Activated naive CD4-positive, alpha-beta T cell treated with anti-CD3 and anti-CD28 coated beads, Interleukin-2, amount 50 U/mL, for 72 hours (primary cell): ENCODE results near the gene WNT3. TPM values are rescaled to one million over a fixed set of nuclear protein-coding genes. Genes with fewer than 3 reads are reported as not detected.
"Not testable (repeated sequence)": the region's sequence is repeated elsewhere in the genome, so short reads cannot be mapped to it uniquely, and the experiment has no call there.

Experiments used
- ATAC-seq, 2 donors: fragments of 150-1000 bp; cut with Tn5 transposase; 2 replicates each; pipeline ENCODE4 v1.10.0; 2021; ENCODE audit warnings: mild to moderate bottlenecking in 2 of 2, moderate library complexity in 2 of 2
- DNase-seq, 2 donors: peaks; one replicate each; pipeline ENCODE4 v3.0.0; 2021 to 2022; ENCODE audit warnings: low spot score in 2 of 2
- H3K27ac Mint-ChIP-seq, 2 donors: one replicate each; pipeline ENCODE4 v1.8.0; 2022; ENCODE audit warnings: mild to moderate bottlenecking in 2 of 2, mixed read lengths in 2 of 2
- H3K36me3 Mint-ChIP-seq, 2 donors: one replicate each; pipeline ENCODE4 v1.8.0; 2022; ENCODE audit warnings: mixed read lengths in 2 of 2
- H3K9me3 Mint-ChIP-seq, 2 donors: one replicate each; pipeline ENCODE4 v1.8.0; 2022; ENCODE audit warnings: mixed read lengths in 2 of 2
- total RNA-seq, 2 donors: library from RNA; stranded (reverse); gene quantifications; one replicate each; pipeline ENCODE4 v1.2.3, GENCODE V29; 2022

Gene WNT3
- total RNA-seq, 2 donors from 2014 or later = 0.16 TPM; not detected in 1

DNA sequence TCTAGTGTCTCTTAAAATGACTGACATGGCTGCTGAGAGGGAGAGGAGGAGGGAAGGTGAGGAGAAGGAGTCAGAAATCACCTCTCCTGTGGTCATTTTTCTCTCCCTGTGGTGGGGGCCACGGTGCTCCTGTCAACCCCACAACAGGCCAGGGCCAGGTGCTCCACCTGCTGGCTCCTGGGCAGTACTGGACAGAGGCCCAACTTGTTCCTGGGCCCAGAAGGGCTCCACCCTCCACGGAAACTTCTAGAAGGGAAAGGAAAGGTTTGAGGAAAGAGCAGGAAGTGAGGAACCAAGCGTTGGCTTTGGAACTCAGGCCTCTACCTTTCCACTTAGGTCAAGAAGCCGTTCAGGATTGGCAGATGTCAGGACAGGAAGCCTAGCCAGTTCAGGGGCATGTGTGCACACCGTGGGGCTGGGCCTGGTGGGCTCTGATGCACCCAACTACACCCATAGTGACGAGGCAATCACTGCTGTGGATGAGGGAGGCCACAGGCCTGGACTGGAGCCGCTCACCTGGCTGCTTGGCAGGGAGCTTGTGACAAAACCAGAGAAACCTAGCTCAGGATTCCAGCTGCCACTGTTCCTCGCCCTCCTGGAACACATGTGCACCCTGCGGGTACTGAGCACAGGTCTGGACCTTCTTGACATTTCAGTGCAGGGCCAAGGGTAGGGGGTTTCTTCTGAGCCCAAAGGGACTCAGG is 36.1 kb downstream of the WNT3 start:
- ATAC-seq (peak; percentile 68 to 80), DNase-seq (no peak)
- H3K9me3 Mint-ChIP-seq = no peaks in the 10 kb centered on the region
- H3K36me3 Mint-ChIP-seq = no peaks in the 10 kb centered on the region
- H3K27ac Mint-ChIP-seq = no peak overlapping the region

DNA sequence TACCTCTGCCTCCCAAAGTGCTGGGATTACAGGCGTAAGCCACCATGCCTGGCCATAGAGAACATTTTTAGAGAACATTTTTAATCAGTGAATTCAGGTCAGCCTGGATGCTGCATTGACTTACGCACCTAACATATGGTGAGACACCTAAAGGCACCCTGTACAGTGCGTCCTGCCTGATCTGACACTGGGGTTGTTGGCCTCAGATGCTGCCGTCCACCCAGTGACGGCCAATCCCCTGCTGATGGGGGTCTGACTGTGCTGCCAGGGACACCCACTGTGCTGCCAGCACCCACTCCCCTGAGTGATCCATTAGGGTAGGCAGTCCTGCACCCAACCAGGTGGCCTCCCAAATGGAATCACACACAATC is 38.5 kb downstream of the WNT3 start:
- no peak for ATAC-seq
- H3K9me3 Mint-ChIP-seq = no peaks in the 10 kb centered on the region
- no peak overlapping the region for H3K27ac Mint-ChIP-seq
- H3K36me3 Mint-ChIP-seq = no peaks in the 10 kb centered on the region
- DNase-seq = no peak

DNA sequence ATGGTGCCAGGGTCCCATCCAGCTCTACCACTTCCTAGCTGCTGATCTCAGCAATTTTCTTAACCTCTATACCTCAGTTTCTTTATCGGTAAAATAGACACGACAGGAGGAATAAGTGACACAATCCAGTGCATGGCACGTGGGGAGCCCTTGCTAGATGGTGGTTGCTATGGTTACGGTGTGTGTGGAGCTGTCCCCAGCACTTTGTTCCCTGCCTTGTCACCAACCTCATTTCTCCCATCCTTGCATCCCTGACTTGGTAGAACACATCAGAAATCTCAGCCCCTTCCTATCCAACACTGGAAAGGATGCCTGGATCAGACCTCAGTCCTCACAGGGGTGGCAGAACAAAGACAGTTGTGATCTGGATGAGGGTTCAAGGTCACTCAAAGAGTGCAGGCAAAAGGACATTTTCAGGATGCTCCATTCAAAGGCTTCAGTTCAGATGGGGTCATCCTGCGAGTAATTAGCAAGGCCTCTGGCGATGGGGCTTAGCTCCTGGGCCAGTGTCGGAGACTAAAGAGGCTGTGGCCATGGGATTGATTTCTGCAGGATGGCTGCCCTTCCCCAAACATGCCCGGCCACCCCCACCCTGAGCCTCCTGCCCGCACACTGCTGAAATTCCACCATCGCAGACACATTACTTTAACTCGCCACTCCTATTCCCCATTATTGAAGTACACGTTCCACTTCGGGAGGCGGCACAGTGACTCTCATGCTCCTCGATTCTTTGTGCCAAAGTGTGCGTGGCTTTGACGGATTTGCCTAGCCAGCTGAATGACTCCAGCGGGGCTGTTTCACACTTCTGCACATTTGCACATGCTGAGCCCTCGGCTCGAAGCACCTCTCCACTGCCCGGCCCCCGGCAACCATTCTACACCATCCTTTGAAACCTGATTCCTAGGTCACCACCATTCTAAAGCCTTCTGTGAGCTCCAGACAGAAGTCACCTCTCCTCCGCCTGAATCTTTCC is 40.3 kb downstream of the WNT3 start:
- DNase-seq (no peak), ATAC-seq (no peak)
- Mint-ChIP-seq H3K27ac (no peak overlapping the region), H3K36me3 (no peaks in the 10 kb centered on the region), H3K9me3 (no peaks in the 10 kb centered on the region)

DNA sequence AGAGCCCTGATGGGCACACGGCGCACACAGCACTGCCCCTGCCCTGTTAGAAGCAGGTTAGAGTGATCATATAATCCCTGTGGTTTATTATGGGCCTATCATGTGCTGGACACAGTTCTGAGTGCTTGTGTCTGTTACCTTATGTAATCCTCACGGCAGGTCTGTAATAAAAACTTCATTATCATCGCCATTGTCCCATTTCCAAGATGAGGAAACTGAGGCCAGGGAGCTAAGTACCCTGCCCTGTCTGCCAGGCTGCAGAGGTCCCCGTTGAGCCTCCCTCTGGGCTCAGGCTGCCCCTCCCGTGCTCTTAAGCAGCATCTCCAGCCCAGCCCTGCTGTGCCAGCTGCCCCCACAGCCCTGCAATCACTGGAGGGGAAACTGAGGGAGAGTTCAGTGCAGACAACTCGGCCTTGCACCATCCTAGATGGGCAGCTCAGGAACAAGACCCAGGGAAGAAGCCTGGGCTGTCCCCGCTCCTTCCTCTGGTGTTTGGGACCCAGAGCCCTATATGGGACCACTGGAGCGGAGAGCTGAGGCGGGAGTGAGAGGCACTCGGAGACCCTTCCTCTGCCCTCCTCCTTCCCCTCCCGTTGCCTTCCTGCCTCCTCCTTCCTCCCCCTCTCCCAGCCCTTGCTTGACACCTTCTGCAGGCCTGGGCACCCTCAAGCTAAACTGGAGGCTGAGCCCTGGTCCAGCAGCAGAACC is 42.0 kb downstream of the WNT3 start:
- ATAC-seq (no peak), DNase-seq (no peak)
- no peaks in the 10 kb centered on the region for H3K9me3 Mint-ChIP-seq
- H3K36me3 Mint-ChIP-seq = no peaks in the 10 kb centered on the region
- H3K27ac Mint-ChIP-seq = no peak overlapping the region

DNA sequence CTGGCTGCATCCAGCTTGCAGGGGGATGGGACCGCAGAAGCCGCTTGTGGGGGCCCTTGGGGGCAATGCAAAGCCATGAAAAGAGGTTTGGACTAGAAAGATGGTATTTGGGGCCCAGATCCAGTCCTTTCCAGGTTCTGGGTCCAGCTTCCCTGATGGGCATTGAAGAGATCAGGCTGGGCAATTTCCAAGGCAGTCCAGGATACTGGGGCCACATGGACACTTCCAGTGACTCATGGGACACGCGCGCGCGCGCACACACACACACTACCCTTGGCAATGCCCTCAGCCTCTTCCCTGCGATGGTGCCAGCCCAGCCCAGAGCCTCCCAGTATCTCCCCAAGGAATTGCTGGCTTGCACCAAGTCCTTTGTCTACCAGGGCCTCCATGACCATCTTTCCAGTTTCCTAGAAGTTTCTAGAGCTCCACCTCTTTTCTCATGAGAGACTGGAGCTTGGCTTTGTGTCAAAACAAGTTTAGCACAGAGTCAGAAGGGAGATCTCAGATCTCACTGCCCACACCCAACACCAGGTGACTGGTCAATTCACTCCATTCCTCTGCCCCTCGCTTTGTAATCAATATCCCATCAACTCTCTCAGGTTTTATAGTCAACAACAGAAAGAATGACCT is 44.3 kb downstream of the WNT3 start:
- ATAC-seq (no peak), DNase-seq (no peak)
- no peaks in the 10 kb centered on the region for H3K36me3 Mint-ChIP-seq
- H3K9me3 Mint-ChIP-seq = no peaks in the 10 kb centered on the region
- H3K27ac Mint-ChIP-seq = no peak overlapping the region

DNA sequence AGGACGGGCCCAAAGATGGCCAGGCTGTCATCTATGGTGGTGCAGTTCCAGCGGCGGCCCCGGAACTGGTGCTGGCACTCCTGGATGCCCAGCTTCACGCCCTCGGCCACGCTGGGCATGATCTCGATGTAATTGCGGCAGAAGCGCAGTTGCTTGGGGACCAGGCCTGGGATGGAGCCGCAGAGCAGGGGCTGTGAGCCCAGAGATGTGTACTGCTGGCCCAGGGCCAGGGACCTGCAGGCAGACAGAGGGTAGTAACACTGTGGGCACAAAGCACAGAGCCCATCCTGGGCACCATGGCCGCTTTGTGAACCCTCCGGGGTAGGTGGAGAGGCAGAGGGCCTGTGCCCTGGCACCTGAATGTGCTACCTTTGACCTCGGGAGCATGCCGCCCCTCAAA is 44.8 kb downstream of the WNT3 start:
- DNase-seq = no peak
- H3K27ac Mint-ChIP-seq = no peak overlapping the region
- H3K9me3 Mint-ChIP-seq = no peaks in the 10 kb centered on the region
- no peak for ATAC-seq
- no peaks in the 10 kb centered on the region for H3K36me3 Mint-ChIP-seq

DNA sequence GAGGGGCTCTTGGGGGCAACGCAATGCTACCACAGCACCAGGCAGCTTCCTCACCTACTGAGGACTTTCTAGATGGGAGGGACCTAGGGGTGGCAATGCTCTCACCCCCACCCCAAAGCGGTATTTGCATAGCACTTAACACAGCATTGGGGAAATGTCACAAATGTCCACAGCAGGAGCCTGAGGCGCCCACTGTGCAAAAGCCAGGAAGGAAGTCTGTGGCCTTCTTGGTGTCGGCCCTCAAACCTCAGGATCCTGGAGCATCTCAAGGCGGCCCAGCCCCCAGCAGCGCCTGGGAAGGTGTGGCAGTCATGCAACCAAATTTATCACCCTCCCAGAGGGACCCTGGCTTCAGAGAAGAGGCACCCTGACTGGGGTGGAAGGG is 45.3 kb downstream of the WNT3 start:
- H3K9me3 Mint-ChIP-seq = no peaks in the 10 kb centered on the region
- ATAC-seq = no peak
- DNase-seq = no peak
- no peaks in the 10 kb centered on the region for H3K36me3 Mint-ChIP-seq
- H3K27ac Mint-ChIP-seq = no peak overlapping the region

DNA sequence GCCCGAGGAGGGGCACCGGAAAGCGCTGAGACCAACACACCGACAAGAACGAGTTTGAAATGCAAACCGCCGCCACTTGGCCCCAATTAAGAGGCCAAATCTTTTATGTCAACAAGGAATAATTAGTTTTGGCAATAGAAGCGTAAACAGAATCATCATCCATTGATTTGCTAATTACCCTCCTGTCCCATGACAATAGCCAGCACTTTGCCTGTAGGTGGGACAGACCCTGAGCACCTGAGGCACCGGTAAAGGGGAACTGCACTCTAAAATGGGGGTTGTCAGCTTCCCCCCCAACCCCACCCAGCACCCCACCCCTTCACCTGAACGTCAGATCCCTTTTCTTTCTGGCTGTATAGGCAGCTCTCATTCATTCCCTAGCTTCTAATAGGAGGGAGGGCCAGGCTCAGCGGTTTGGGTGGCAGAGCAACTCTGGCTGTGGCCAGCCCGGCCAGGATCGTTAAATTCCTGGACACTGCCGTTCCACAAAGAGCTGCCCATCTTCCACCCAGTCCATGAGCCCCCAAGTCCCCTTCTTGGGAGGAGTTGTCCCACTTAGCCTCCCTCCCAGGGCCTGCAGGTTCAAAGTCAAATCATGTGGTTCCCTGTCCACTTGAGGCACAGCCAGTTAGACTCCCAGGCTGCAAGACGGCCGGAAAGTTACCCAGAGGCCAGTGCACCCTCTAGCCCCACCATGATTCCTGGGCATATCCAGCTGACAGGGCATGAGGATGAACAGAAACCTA is 45.8 kb downstream of the WNT3 start:
- no peak for DNase-seq
- H3K36me3 Mint-ChIP-seq = no peaks in the 10 kb centered on the region
- no peaks in the 10 kb centered on the region for H3K9me3 Mint-ChIP-seq
- no peak for ATAC-seq
- no peak overlapping the region for H3K27ac Mint-ChIP-seq

DNA sequence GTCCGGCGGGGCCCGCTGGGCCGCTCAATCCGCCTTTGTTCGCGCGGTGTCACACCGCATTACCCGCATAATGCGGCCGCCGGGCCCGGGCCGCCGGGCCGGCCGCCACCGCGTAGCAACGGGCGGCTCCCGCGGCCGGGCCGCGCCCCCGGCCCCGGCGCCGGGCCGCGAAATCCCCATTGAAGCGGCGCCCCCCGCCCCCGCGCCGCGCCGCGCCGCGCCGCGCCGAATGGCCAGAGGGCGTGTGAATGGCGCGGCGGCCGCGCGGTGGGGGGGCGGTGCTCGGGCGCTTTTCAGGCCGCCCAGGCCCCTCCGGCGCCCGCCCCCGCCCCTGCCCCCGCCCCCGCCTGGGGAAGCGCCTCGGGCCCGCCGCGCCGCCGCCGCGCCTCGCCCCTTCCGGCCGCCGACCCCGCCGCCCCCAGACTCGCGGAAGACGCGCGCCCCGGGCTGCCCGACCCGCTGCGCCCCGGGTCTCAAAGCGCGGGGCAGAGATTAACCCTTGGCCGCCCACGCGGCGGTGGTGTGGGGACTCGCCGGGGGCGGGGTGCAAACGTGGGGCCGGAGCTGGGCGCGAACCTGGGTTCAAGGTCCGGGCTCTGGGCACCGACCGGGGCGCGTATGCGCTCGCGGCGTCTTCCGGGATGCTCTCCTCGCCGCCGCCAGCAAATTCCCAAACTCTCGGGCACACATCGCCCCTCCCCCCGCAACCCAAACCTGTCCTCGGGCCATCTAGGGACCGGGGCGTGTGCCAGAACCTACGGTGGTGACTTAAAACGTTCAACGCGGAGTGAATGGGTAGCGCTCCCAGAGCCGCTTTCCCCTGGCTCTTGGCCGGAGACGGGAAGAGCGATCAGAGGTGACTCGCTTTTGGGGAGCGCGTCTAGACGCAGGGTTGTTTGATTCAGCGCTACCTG is 46.7 kb downstream of the WNT3 start:
- no peaks in the 10 kb centered on the region for H3K36me3 Mint-ChIP-seq
- peak; percentile 8 to 34 for ATAC-seq
- no peak overlapping the region for H3K27ac Mint-ChIP-seq
- DNase-seq = no peak
- H3K9me3 Mint-ChIP-seq = no peaks in the 10 kb centered on the region

DNA sequence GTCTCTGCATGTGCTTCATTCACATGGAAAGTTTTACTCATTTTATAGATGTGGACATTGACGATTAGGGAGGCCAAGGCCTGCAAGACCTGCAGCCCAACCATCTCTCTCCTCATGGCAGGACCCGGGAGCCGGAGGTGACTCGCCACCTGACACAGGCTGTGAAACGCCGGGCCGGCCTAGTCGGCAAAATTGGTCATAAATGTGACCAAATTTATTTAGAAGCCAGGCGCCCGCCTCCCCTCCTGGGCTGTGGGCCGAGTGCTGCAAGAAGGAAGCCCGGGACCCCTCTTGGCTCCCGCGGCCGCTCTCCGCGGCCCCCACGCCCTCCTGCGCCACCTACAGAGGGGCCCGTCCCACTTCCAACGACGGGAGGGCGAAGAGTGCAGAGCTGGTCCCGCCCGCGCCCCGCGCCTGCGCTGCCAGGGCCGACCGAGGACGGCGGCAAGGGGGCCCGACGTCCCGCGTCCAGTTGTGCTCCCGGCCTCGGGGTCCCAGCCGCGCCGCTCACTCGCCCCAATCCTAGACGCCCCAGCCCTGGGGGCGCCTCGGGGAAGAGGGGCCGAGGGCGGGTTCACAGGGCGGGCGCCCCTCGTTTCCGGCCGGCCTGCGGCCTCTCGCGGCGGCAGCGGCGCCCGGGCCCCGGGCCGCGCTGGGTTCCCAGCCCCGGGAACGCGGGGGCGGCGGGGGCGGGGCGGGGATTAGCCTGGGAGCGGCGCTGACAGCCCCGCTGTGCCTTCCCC is 47.5 kb downstream of the WNT3 start:
- no peaks in the 10 kb centered on the region for H3K36me3 Mint-ChIP-seq
- DNase-seq (no peak), ATAC-seq (peak; percentile 51 to 70)
- H3K27ac Mint-ChIP-seq = no peak overlapping the region
- H3K9me3 Mint-ChIP-seq = no peaks in the 10 kb centered on the region

DNA sequence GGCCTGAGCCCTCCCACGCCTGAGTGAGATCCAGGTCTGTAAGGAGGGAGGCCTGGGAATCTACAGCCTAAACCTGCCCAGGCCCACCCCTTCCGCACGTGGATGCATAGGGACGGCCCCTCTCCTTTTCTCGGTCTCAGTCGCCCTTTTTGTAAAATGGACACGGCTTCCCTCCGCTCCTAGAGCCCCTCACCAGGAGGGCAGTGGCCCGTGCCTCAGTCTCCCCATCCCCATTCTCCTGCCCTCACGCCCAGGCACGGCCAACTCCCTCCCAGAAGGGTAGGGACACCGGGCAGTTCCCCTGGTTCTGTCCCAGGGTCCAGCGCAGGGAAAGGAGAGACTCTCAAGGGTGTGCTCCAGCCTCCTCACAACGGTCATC is 48.1 kb downstream of the WNT3 start:
- Mint-ChIP-seq H3K36me3 (no peaks in the 10 kb centered on the region), H3K9me3 (no peaks in the 10 kb centered on the region), H3K27ac (no peak overlapping the region)
- DNase-seq (no peak), ATAC-seq (no peak)

DNA sequence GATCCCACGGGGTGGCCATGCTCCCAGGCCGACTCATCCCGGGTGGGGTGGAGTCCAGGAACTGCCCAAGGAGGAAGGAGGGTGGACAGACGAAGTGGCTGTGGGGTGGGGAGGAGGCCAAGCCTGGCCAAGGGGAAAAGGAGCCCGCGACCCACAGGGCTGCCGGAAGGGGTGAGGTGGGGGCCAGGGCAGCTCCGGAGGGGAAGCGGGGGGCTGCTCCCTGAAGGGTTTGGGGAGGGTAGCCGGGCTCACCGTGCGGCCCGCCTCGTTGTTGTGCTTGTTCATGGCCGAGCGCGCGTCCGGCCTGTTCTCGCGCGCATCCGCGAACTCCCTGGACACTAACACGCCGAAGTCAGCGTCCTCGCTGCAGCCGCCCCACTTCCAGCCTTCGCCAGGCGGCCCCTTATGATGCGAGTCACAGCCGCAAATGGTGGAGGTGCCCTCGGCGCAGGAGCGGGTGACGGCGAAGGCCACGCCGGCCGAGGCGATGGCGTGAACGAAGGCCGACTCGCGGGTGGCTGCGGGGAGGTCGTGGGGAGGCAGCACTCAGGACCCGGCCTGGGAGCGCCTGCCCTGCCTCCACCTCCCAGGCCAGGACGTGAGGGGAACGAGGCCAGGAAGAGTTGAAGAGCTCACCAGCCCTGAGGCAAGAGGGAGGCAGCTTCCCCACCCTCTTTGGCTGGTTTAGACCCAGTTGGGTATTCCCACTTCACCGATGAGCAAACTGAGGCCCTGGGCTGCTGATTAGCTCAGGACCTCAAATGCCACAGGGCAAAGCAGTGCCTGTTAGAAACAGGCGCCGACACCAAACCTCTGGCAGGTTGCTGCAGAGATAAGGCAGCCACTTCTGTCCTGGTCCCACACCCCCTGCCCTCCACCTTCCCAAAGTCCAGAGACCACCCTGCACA is 48.7 kb downstream of the WNT3 start:
- peak in 1 of 2 donors; percentile 10 for ATAC-seq
- no peaks in the 10 kb centered on the region for H3K9me3 Mint-ChIP-seq
- no peaks in the 10 kb centered on the region for H3K36me3 Mint-ChIP-seq
- H3K27ac Mint-ChIP-seq = no peak overlapping the region
- no peak for DNase-seq

DNA sequence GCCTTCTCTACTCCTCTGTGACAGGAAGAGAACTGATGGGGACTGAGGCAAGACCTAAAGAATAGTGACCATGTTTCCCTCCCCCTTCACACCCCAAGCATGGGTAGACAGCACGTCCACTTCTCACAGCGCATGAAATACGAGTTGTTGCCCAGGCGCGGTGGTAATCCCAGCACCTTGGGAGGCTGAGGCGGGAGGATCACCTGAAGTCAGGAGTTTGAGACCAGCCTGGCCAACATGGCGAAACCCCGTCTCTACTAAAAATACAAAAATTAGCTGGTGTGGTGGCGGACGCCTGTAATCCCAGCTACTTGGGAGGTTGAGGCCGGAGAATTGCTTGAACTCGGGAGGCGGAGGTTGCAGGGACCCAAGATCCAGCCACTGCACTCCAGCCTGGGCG is 49.6 kb downstream of the WNT3 start:
- H3K27ac Mint-ChIP-seq, DNase-seq, H3K36me3 Mint-ChIP-seq, H3K9me3 Mint-ChIP-seq, ATAC-seq: not testable (repeated sequence)

DNA sequence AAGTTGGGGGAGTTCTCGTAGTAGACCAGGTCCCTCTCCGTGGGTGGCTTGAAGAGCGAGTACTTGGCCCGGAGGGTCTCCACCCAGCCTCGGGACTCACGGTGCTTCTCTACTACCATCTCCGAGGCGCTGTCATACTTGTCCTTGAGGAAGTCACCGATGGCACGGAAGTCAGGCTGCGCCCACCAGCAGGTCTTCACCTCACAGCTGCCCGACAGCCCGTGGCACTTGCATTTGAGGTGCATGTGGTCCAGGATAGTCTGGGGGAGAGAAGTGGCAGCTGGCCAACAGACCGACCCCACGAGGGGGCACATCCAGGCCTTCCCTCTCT is 50.0 kb downstream of the WNT3 start:
- ATAC-seq (no peak), DNase-seq (no peak)
- Mint-ChIP-seq H3K27ac (no peak overlapping the region), H3K9me3 (no peaks in the 10 kb centered on the region), H3K36me3 (no peaks in the 10 kb centered on the region)
